HCT116 (cell line): ENCODE results near the gene LLGL2. TPM values are rescaled to one million over a fixed set of nuclear protein-coding genes. Genes with fewer than 3 reads are reported as not detected.
A peak's percentile ranks its signal among the peaks of the same experiment; 100 is the strongest.
"Not testable (repeated sequence)": the region's sequence is repeated elsewhere in the genome, so short reads cannot be mapped to it uniquely, and the experiment has no call there.

Experiments used
- ATAC-seq: fragments of 200-7000 bp; cut with Tn5 transposase; 2 replicates; pipeline ENCODE4 v1.9.1; 2020; ENCODE audit warnings: mild to moderate bottlenecking, moderate library complexity
- BruUV-seq: library from RNA; stranded (reverse); fragments of 400-500 nt; replicated peaks from 2 replicates; lab custom pipeline; 2021; lab: Mats Ljungman, UMichigan
- CTCF ChIA-PET: fragments of 300-600 bp; sonication (Branson Sonifier 250); formaldehyde crosslinking; loops from one replicate; lab custom pipeline; 2021; ENCODE audit warnings: antibody characterized with exemption; lab: Charles Lee
- POLR2A ChIA-PET: fragments of 300-600, 350-600 bp; sonication (Branson Sonifier 250); formaldehyde crosslinking; loops from one replicate; lab custom pipeline; 2021; ENCODE audit warnings: antibody characterized with exemption; lab: Charles Lee
- RAD21 ChIA-PET, 2 experiments: fragments of 300-600 bp; sonication (Branson Sonifier 250); formaldehyde crosslinking; loops; one replicate each; lab custom pipeline; 2023; ENCODE audit warnings: low total read pairs in 2 of 2; ENCODE audit not compliant: uncharacterized antibody in 2 of 2, unreplicated experiment in 2 of 2, low non-redundant PET in 1 of 2; lab: Charles Lee
- DNase-seq: peaks from one replicate; pipeline ENCODE4 v3.0.0-alpha.2; 2010; ENCODE audit warnings: low read depth, low spot score
- H2AFZ ChIP-seq: fragments of 200-600 bp; shearing (Covaris generic), sonication (generic); 2 replicates; pipeline ENCODE4 v1.6.1; 2017; ENCODE audit warnings: low read depth, mixed run types, mixed read lengths, antibody characterized with exemption, low read length; ENCODE audit not compliant: poor library complexity, severe bottlenecking
- H3K27ac ChIP-seq: 2 replicates; pipeline ENCODE4 v1.5.1; 2012; ENCODE audit warnings: low read depth, low read length
- H3K27me3 ChIP-seq: fragments of 200-600 bp; sonication (generic); 2 replicates; pipeline ENCODE4 v1.6.1; 2016; ENCODE audit warnings: mixed run types, low read length, mixed read lengths; ENCODE audit not compliant: insufficient read depth
- H3K36me3 ChIP-seq, 2 experiments: fragments of 200-500 bp in 1 of 2; fragments of 200-600 bp in 1 of 2; sonication (Bioruptor generic) in 1 of 2; sonication (generic) in 1 of 2; 2 replicates each; pipeline versions ENCODE4 v1.5.1 to v1.6.1; 2014 to 2016; ENCODE audit warnings: low read length in 2 of 2, inconsistent platforms in 1 of 2, mixed read lengths in 1 of 2, mixed run types in 1 of 2; ENCODE audit not compliant: insufficient read depth in 2 of 2, control insufficient read depth in 1 of 2
- H3K4me1 ChIP-seq, 2 experiments: fragments of 200-600 bp in 1 of 2; sonication (generic) in 1 of 2; 2 replicates each; pipeline versions ENCODE4 v1.5.1 to v1.6.1; 2012 to 2017; ENCODE audit warnings: low read length in 2 of 2, inconsistent platforms in 1 of 2, mild to moderate bottlenecking in 1 of 2, mixed read lengths in 1 of 2, mixed run types in 1 of 2, moderate library complexity in 1 of 2; ENCODE audit not compliant: insufficient read depth in 2 of 2, control insufficient read depth in 1 of 2
- H3K4me2 ChIP-seq: fragments of 200-600 bp; sonication (generic); 2 replicates; pipeline ENCODE4 v1.6.1; 2017; ENCODE audit warnings: mixed run types, low read length, mixed read lengths
- H3K4me3 ChIP-seq, 2 experiments: fragments of 200-600 bp in 1 of 2; sonication (generic) in 1 of 2; replicated peaks in 1 of 2; 2 replicates each; pipeline ENCODE4 v1.5.1; 2011 to 2016; ENCODE audit warnings: low read length in 2 of 2, control low read depth in 1 of 2, low read depth in 1 of 2, mild to moderate bottlenecking in 1 of 2, mixed read lengths in 1 of 2, mixed run types in 1 of 2
- H3K79me2 ChIP-seq: fragments of 200-600 bp; sonication (generic); 2 replicates; pipeline ENCODE4 v1.6.1; 2017; ENCODE audit warnings: mild to moderate bottlenecking, mixed run types, low read length, moderate library complexity, mixed read lengths; ENCODE audit not compliant: insufficient read depth
- H3K9ac ChIP-seq: fragments of 200-600 bp; sonication (generic); 2 replicates; pipeline ENCODE4 v1.6.1; 2016; ENCODE audit warnings: low read length, mixed read lengths
- H3K9me2 ChIP-seq: fragments of 200-600 bp; sonication (generic), shearing (Covaris generic); 2 replicates; pipeline ENCODE4 v1.6.1; 2017; ENCODE audit warnings: mixed run types, mild to moderate bottlenecking, moderate library complexity; ENCODE audit not compliant: insufficient read depth
- H3K9me3 ChIP-seq, 2 experiments: fragments of 200-500 bp in 1 of 2; fragments of 200-600 bp in 1 of 2; sonication (Bioruptor generic) in 1 of 2; sonication (generic) in 1 of 2; 2 replicates each; pipeline ENCODE4 v1.6.1; 2014 to 2017; ENCODE audit warnings: low read length in 2 of 2, mixed read lengths in 2 of 2, inconsistent platforms in 1 of 2, low read depth in 1 of 2, mild to moderate bottlenecking in 1 of 2, mixed run types in 1 of 2, moderate library complexity in 1 of 2; ENCODE audit not compliant: control insufficient read depth in 1 of 2, insufficient read depth in 1 of 2
- H4K20me1 ChIP-seq: fragments of 200-600 bp; sonication (generic), shearing (Covaris generic); 2 replicates; pipeline ENCODE4 v1.6.1; 2017; ENCODE audit warnings: mixed run types, mild to moderate bottlenecking, moderate library complexity; ENCODE audit not compliant: insufficient read depth
- ATF3 ChIP-seq: IDR thresholded peaks from 2 replicates; pipeline ENCODE4 v1.6.1; 2012
- EZH2phosphoT487 ChIP-seq: fragments of 200-600 bp; IDR thresholded peaks from 2 replicates; pipeline ENCODE4 v1.6.1; 2018; ENCODE audit warnings: antibody characterized with exemption, borderline replicate concordance
- POLR2A ChIP-seq: IDR thresholded peaks from 2 replicates; pipeline ENCODE4 v1.7.0; 2011; ENCODE audit warnings: borderline replicate concordance; ENCODE audit not compliant: insufficient read depth, insufficient read length; ENCODE audit errors: extremely low read depth
- POLR2AphosphoS5 ChIP-seq: IDR thresholded peaks from 2 replicates; pipeline ENCODE4 v1.6.1; 2011; ENCODE audit warnings: mild to moderate bottlenecking, low read depth, low read length, moderate library complexity
- YY1 ChIP-seq: IDR thresholded peaks from 2 replicates; pipeline ENCODE4 v1.6.1; 2011; ENCODE audit warnings: low read length, low read depth, moderate library complexity, mild to moderate bottlenecking; ENCODE audit not compliant: insufficient replicate concordance; ENCODE audit errors: extremely low read depth
- ZFX ChIP-seq: fragments of 450-650 bp; IDR thresholded peaks from 2 replicates; pipeline ENCODE4 v1.6.1; 2017
- intact Hi-C: fragments of 100-400 bp; cut with micrococcal nuclease; formaldehyde crosslinking; loops from 2 replicates; pipeline ENCODE4 v1.10.0; 2022
- total RNA-seq: library from RNA; stranded (reverse); gene quantifications from one replicate; pipeline ENCODE4 v1.2.1, GENCODE V29; 2021; ENCODE audit not compliant: unreplicated experiment
- TF ChIP-seq, protein P1 (sequence below): IDR thresholded peaks from 2 replicates; pipeline ENCODE4 v1.6.1; 2011; ENCODE audit warnings: mild to moderate bottlenecking, low read length, moderate library complexity; ENCODE audit not compliant: insufficient replicate concordance; ENCODE audit errors: extremely low read depth

LLGL2 gene
- total RNA-seq, 1 experiment from 2014 or later, result 209 TPM

- Histone ChIP-seq H3K9me2 (no peaks in the 10 kb centered on the region), H3K9ac (no peak overlapping the region), H3K4me1 (peaks cover 10 to 33% of the 10 kb centered on the region in 2 experiments; a peak in 3 of 4 replicates), H3K4me2 (no peak overlapping the region), H3K27ac (no peak overlapping the region; the same call in 1 of the 2 replicates), H4K20me1 (no peaks in the 10 kb centered on the region), H3K4me3 (no peak overlapping the region), H3K9me3 (no peaks in the 10 kb centered on the region), H3K79me2 (no peaks in the 10 kb centered on the region), H2AFZ (no peak overlapping the region), H3K27me3 (no peaks in the 10 kb centered on the region), H3K36me3 (no peaks in the 10 kb centered on the region)
- ChIA-PET CTCF (interaction anchor here (4.3 kb wide), 1 partner anchor 9 kb away, joined by 45 read pairs; no protein-coding TSS in a partner anchor), POLR2A (no interaction called here), RAD21 (no interaction called here)
- no peak for ATAC-seq
- DNase-seq, result no peak
- TF ChIP-seq POLR2A (no peak), POLR2AphosphoS5 (no peak), ZFX (no peak), ATF3 (no peak), YY1 (no peak), EZH2phosphoT487 (no peak)
- TF ChIP-seq, protein P1, sequence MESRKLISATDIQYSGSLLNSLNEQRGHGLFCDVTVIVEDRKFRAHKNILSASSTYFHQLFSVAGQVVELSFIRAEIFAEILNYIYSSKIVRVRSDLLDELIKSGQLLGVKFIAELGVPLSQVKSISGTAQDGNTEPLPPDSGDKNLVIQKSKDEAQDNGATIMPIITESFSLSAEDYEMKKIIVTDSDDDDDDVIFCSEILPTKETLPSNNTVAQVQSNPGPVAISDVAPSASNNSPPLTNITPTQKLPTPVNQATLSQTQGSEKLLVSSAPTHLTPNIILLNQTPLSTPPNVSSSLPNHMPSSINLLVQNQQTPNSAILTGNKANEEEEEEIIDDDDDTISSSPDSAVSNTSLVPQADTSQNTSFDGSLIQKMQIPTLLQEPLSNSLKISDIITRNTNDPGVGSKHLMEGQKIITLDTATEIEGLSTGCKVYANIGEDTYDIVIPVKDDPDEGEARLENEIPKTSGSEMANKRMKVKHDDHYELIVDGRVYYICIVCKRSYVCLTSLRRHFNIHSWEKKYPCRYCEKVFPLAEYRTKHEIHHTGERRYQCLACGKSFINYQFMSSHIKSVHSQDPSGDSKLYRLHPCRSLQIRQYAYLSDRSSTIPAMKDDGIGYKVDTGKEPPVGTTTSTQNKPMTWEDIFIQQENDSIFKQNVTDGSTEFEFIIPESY, result no peak
- no TSS peak for BruUV-seq
- intact Hi-C loops, result no loop called here
Measured at GRCh38 chr17:75592348-75593020, 67.0 kb downstream of the LLGL2 start.

- H3K9me2 ChIP-seq, H3K27me3 ChIP-seq, H3K79me2 ChIP-seq, H4K20me1 ChIP-seq, H3K9me3 ChIP-seq, DNase-seq, H3K4me3 ChIP-seq, POLR2A ChIA-PET, H3K27ac ChIP-seq, intact Hi-C loops, H3K36me3 ChIP-seq, ATAC-seq, H2AFZ ChIP-seq, BruUV-seq, H3K9ac ChIP-seq: not testable (repeated sequence)
- peaks cover 10 to 32% of the 10 kb centered on the region in 2 experiments; a peak in 3 of 4 replicates for H3K4me1 ChIP-seq
- ChIA-PET RAD21 (interaction anchor here in 1 of 2 experiments (0.7 kb wide), 1 partner anchor 39 kb away, joined by 3 read pairs; no protein-coding TSS in a partner anchor), CTCF (interaction anchor here (1.4 to 4.3 kb wide), 2 partner anchors 8 to 39 kb away, joined by 3 to 45 read pairs; no protein-coding TSS in a partner anchor)
- peak overlapping the region; percentile 10; the same call in 1 of the 2 replicates for H3K4me2 ChIP-seq
Measured at GRCh38 chr17:75593430-75593829, 67.9 kb downstream of the LLGL2 start.
